Stimulated activated CD8-positive, alpha-beta memory T cell treated with anti-CD3 and anti-CD28 coated beads, Interleukin-4, amount 100 ng/mL, for 48 hours (primary cell): ENCODE data around the gene RRM1.
"Not testable (repeated sequence)": the region's sequence is repeated elsewhere in the genome, so short reads cannot be mapped to it uniquely, and the experiment has no call there.

Source experiments
- DNase-seq: peaks from one replicate; pipeline ENCODE4 v3.0.0-alpha.2; 2020

Gene RRM1

GRCh38 chr11:4094348-4095291 lies at the start of gene RRM1:
Gene RRM1, plus strand, starts transcription at chr11:4094799. Its CDS starts 214 bp downstream, at chr11:4095013.
- peak; percentile 97 for DNase-seq

- DNase-seq, result no peak
Observed at GRCh38 chr11:4044976-4045646, 49.5 kb upstream of the RRM1 start.

- DNase-seq, result no peak
Observed at GRCh38 chr11:4048340-4048739, 46.3 kb upstream of the RRM1 start.

- DNase-seq, result no peak
Observed at GRCh38 chr11:4049006-4049405, 45.6 kb upstream of the RRM1 start.

GRCh38 chr11:4050138-4050537 lies 44.5 kb upstream of the RRM1 start:
- no peak for DNase-seq

GRCh38 chr11:4053200-4053599 lies 41.4 kb upstream of the RRM1 start:
- not testable (repeated sequence) for DNase-seq

GRCh38 chr11:4054643-4055042 lies 40.0 kb upstream of the RRM1 start:
- DNase-seq, result no peak

- DNase-seq, result no peak
Observed at GRCh38 chr11:4059424-4059823, 35.2 kb upstream of the RRM1 start.

- DNase-seq, result no peak
Observed at GRCh38 chr11:4060182-4060923, 34.2 kb upstream of the RRM1 start.

GRCh38 chr11:4061700-4062099 lies 32.9 kb upstream of the RRM1 start:
- no peak for DNase-seq

GRCh38 chr11:4063348-4063747 lies 31.3 kb upstream of the RRM1 start:
- DNase-seq, result no peak

GRCh38 chr11:4064278-4064955 lies 30.2 kb upstream of the RRM1 start:
- DNase-seq, result no peak

- no peak for DNase-seq
Observed at GRCh38 chr11:4065086-4065485, 29.5 kb upstream of the RRM1 start.

GRCh38 chr11:4065601-4066377 lies 28.8 kb upstream of the RRM1 start:
- DNase-seq, result no peak

- DNase-seq, result no peak
Observed at GRCh38 chr11:4066910-4067309, 27.7 kb upstream of the RRM1 start.

- no peak for DNase-seq
Observed at GRCh38 chr11:4068962-4069361, 25.6 kb upstream of the RRM1 start.

GRCh38 chr11:4071325-4071724 lies 23.3 kb upstream of the RRM1 start:
- no peak for DNase-seq

- no peak for DNase-seq
Observed at GRCh38 chr11:4071914-4072313, 22.7 kb upstream of the RRM1 start.

GRCh38 chr11:4072668-4073285 lies 21.8 kb upstream of the RRM1 start:
- no peak for DNase-seq

- no peak for DNase-seq
Observed at GRCh38 chr11:4074266-4074665, 20.3 kb upstream of the RRM1 start.

- DNase-seq, result no peak
Observed at GRCh38 chr11:4076774-4077173, 17.8 kb upstream of the RRM1 start.

- no peak for DNase-seq
Observed at GRCh38 chr11:4083198-4083597, 11.4 kb upstream of the RRM1 start.
